ENCODE data around the gene RAB31.

Gene RAB31

GRCh38 chr18:9792565-9793245 is 84.6 kb downstream of the RAB31 start:
- Histone ChIP-seq H3K36me3 (ENCODE audit: low read depth) (no peaks in the 10 kb centered on the region; the same call in 1 of the 2 replicates), H3K27ac (ENCODE audit: poor library complexity, severe bottlenecking) (no peak overlapping the region), H3K9me3 (ENCODE audit: severe bottlenecking) (no peaks in the 10 kb centered on the region), H3K4me1 (ENCODE audit: insufficient read depth, poor library complexity, severe bottlenecking) (peaks cover under 1% of the 10 kb centered on the region), H3K27me3 (ENCODE audit: insufficient read depth, poor library complexity, severe bottlenecking) (no peaks in the 10 kb centered on the region), H3K4me3 (ENCODE audit: severe bottlenecking) (no peak overlapping the region)
- peak; percentile 34 for TF ChIP-seq CTCF (IDR thresholded peaks at IDR 0.05; ENCODE audit: poor library complexity, severe bottlenecking)
- ATAC-seq (ENCODE audit: low read depth) (no peak), DNase-seq (ENCODE audit: low spot score) (no peak)

- H3K27ac ChIP-seq (ENCODE audit: poor library complexity, severe bottlenecking), result no peak overlapping the region
- ATAC-seq (ENCODE audit: low read depth) (no peak), DNase-seq (ENCODE audit: low spot score) (no peak)
- H3K36me3 ChIP-seq (ENCODE audit: low read depth), result no peaks in the 10 kb centered on the region; the same call in 1 of the 2 replicates
- no peak overlapping the region for H3K4me3 ChIP-seq (ENCODE audit: severe bottlenecking)
- TF ChIP-seq CTCF (IDR thresholded peaks at IDR 0.05; ENCODE audit: poor library complexity, severe bottlenecking), result no peak
- H3K9me3 ChIP-seq (ENCODE audit: severe bottlenecking), result peaks cover 2% of the 10 kb centered on the region
- H3K27me3 ChIP-seq (ENCODE audit: insufficient read depth, poor library complexity, severe bottlenecking), result no peaks in the 10 kb centered on the region
- H3K4me1 ChIP-seq (ENCODE audit: insufficient read depth, poor library complexity, severe bottlenecking), result no peaks in the 10 kb centered on the region
Measured at GRCh38 chr18:9796011-9796410, 87.9 kb downstream of the RAB31 start.

GRCh38 chr18:9796935-9797549 is 88.9 kb downstream of the RAB31 start:
- Histone ChIP-seq H3K27me3 (ENCODE audit: insufficient read depth, poor library complexity, severe bottlenecking) (no peaks in the 10 kb centered on the region), H3K36me3 (ENCODE audit: low read depth) (no peaks in the 10 kb centered on the region; the same call in 1 of the 2 replicates), H3K27ac (ENCODE audit: poor library complexity, severe bottlenecking) (no peak overlapping the region), H3K9me3 (ENCODE audit: severe bottlenecking) (peaks cover 2% of the 10 kb centered on the region), H3K4me1 (ENCODE audit: insufficient read depth, poor library complexity, severe bottlenecking) (no peaks in the 10 kb centered on the region), H3K4me3 (ENCODE audit: severe bottlenecking) (no peak overlapping the region)
- TF ChIP-seq CTCF (IDR thresholded peaks at IDR 0.05; ENCODE audit: poor library complexity, severe bottlenecking), result no peak
- ATAC-seq (ENCODE audit: low read depth) (no peak), DNase-seq (ENCODE audit: low spot score) (no peak)

- Histone ChIP-seq H3K27me3 (ENCODE audit: insufficient read depth, poor library complexity, severe bottlenecking) (no peaks in the 10 kb centered on the region), H3K4me1 (ENCODE audit: insufficient read depth, poor library complexity, severe bottlenecking) (no peaks in the 10 kb centered on the region), H3K9me3 (ENCODE audit: severe bottlenecking) (peaks cover 2% of the 10 kb centered on the region), H3K4me3 (ENCODE audit: severe bottlenecking) (no peak overlapping the region), H3K36me3 (ENCODE audit: low read depth) (no peaks in the 10 kb centered on the region; the same call in 1 of the 2 replicates), H3K27ac (ENCODE audit: poor library complexity, severe bottlenecking) (no peak overlapping the region)
- TF ChIP-seq CTCF (IDR thresholded peaks at IDR 0.05; ENCODE audit: poor library complexity, severe bottlenecking), result no peak
- DNase-seq (ENCODE audit: low spot score), result no peak
- no peak for ATAC-seq (ENCODE audit: low read depth)
Measured at GRCh38 chr18:9802175-9803062, 94.3 kb downstream of the RAB31 start.

Data from RWPE2 (cell line).